ENCODE results near the gene SHLD1. TPM values are rescaled to one million over a fixed set of nuclear protein-coding genes. Genes with fewer than 3 reads are reported as not detected.

Gene SHLD1
- total RNA-seq, 5 donors from 2014 or later (not counting 1 experiment from before 2014, with no cell fraction given), result 10.0 to 15.8 (median 14.2) TPM

- 17% methylated on average over 1 of the region's 4 CpGs for whole genome bisulfite sequencing (ENCODE audit: insufficient coverage)
- Mint-ChIP-seq H3K4me1 (peaks cover 50 to 54% (median 51%) of the 10 kb centered on the region in 3 donors), H3K9me3 (peaks cover 0 to 4% (median 0%) of the 10 kb centered on the region in 3 donors), H3K27ac (peak overlapping the region; percentile 92 to 99), H3K27me3 (no peaks in the 10 kb centered on the region), H3K4me3 (peak overlapping the region; percentile 14 to 73 (median 35)), H3K36me3 (no peaks in the 10 kb centered on the region)
- POLR2A ChIA-PET, result interaction anchor here (0.5 to 1.8 kb wide), 19 partner anchors 23 to 900 kb away, joined by 3 to 14 read pairs (median 4); partner anchors contain the start of gene SHLD1 (in 1 of the 2)
- peaks cover 18 to 26% of the 10 kb centered on the region in 2 experiments for H3K4me1 ChIP-seq (ENCODE audit: control insufficient read depth in 1 of 2, extremely low read depth in 1 of 2, insufficient read depth in 2 of 2, low read length in 2 of 2)
- H3K9me3 ChIP-seq, result no peaks in the 10 kb centered on the region
- DNase-seq, result peak; percentile 30 to 95 (median 86)
- CTCF ChIA-PET, result interaction anchor here (0.6 to 1.6 kb wide), 16 partner anchors 9 to 249 kb away, joined by 3 to 11 read pairs (median 5); partner anchors contain the start of gene SHLD1 (in 1 of the 2)
- no peaks in the 10 kb centered on the region for H3K36me3 ChIP-seq (ENCODE audit: control insufficient read depth in 2 of 2, extremely low read depth in 1 of 2, insufficient read depth in 1 of 2, low read length in 1 of 2)
- peak overlapping the region; percentile 86 for H3K27ac ChIP-seq (ENCODE audit: low read length)
- no peak overlapping the region for H3K4me3 ChIP-seq (ENCODE audit: control insufficient read depth in 1 of 2, extremely low read depth in 1 of 2, low read length in 1 of 2)
- H3K27me3 ChIP-seq (replicated peaks in 1 of 2; ENCODE audit: control insufficient read depth in 2 of 2, extremely low read depth in 1 of 2, insufficient read depth in 2 of 2, low read length in 1 of 2), result no peaks in the 10 kb centered on the region
- peak; percentile 88 to 91 (median 91) for ATAC-seq (replicated peaks in 1 of 4)
These were observed 35.8 kb upstream of the SHLD1 start for GRCh38 chr20:5714261-5715041.

- DNase-seq, result peak in 3 of 35 experiments; percentile 11 to 26 (median 25)
- 80% methylated on average over 2 of the region's 5 CpGs for WGBS (ENCODE audit: insufficient coverage)
- H3K9me3 ChIP-seq, result no peaks in the 10 kb centered on the region
- peak overlapping the region; percentile 86 for H3K27ac ChIP-seq (ENCODE audit: low read length)
- H3K36me3 ChIP-seq (ENCODE audit: control insufficient read depth in 2 of 2, extremely low read depth in 1 of 2, insufficient read depth in 1 of 2, low read length in 1 of 2), result no peaks in the 10 kb centered on the region
- peaks cover 0 to 4% (median 0%) of the 10 kb centered on the region in 3 donors for H3K9me3 Mint-ChIP-seq
- H3K4me3 Mint-ChIP-seq, result peak overlapping the region in 2 of 3 donors; percentile 35 to 73
- POLR2A ChIA-PET, result interaction anchor here (0.6 to 1.8 kb wide), 15 partner anchors 22 to 901 kb away, joined by 3 to 14 read pairs (median 4); partner anchors contain the start of gene SHLD1 (in 1 of the 2)
- no peaks in the 10 kb centered on the region for H3K27me3 Mint-ChIP-seq
- H3K4me1 ChIP-seq (ENCODE audit: control insufficient read depth in 1 of 2, extremely low read depth in 1 of 2, insufficient read depth in 2 of 2, low read length in 2 of 2), result peaks cover 18 to 26% of the 10 kb centered on the region in 2 experiments
- peak in 1 of 4 experiments; percentile 4 for ATAC-seq (replicated peaks in 1 of 4)
- H3K27ac Mint-ChIP-seq, result peak overlapping the region; percentile 92 to 99
- no peak overlapping the region for H3K4me3 ChIP-seq (ENCODE audit: control insufficient read depth in 1 of 2, extremely low read depth in 1 of 2, low read length in 1 of 2)
- CTCF ChIA-PET, result interaction anchor here in 1 of 2 donors (0.9 to 1.6 kb wide), 11 partner anchors 8 to 187 kb away, joined by 3 to 11 read pairs (median 5); partner anchors contain the start of gene SHLD1
- no peaks in the 10 kb centered on the region for H3K27me3 ChIP-seq (replicated peaks in 1 of 2; ENCODE audit: control insufficient read depth in 2 of 2, extremely low read depth in 1 of 2, insufficient read depth in 2 of 2, low read length in 1 of 2)
- H3K4me1 Mint-ChIP-seq, result peaks cover 57 to 59% (median 58%) of the 10 kb centered on the region in 3 donors
- no peaks in the 10 kb centered on the region for H3K36me3 Mint-ChIP-seq
These were observed 34.9 kb upstream of the SHLD1 start for GRCh38 chr20:5715071-5715841.

GRCh38 chr20:5716953-5717352, 33.2 kb upstream of the SHLD1 start:
- Mint-ChIP-seq H3K4me3 (peak overlapping the region in 1 of 3 donors; percentile 17), H3K27ac (no peak overlapping the region), H3K9me3 (peaks cover 0 to 4% (median 0%) of the 10 kb centered on the region in 3 donors), H3K36me3 (no peaks in the 10 kb centered on the region), H3K27me3 (no peaks in the 10 kb centered on the region), H3K4me1 (peaks cover 57 to 64% (median 60%) of the 10 kb centered on the region in 3 donors)
- no peaks in the 10 kb centered on the region for H3K27me3 ChIP-seq (replicated peaks in 1 of 2; ENCODE audit: control insufficient read depth in 2 of 2, extremely low read depth in 1 of 2, insufficient read depth in 2 of 2, low read length in 1 of 2)
- H3K36me3 ChIP-seq (ENCODE audit: control insufficient read depth in 2 of 2, extremely low read depth in 1 of 2, insufficient read depth in 1 of 2, low read length in 1 of 2), result no peaks in the 10 kb centered on the region
- DNase-seq (no peak), ATAC-seq (replicated peaks in 1 of 4) (no peak)
- 100% methylated on average over 4 of the region's 4 CpGs for WGBS (ENCODE audit: insufficient coverage)
- ChIA-PET CTCF (interaction anchor here (0.8 to 1.0 kb wide), 2 partner anchors 62 to 113 kb away, joined by 3 to 5 read pairs; no protein-coding TSS in a partner anchor), POLR2A (interaction anchor here (0.5 to 0.6 kb wide), 4 partner anchors 23 to 168 kb away, joined by 3 to 4 read pairs (median 3); partner anchors contain the start of gene SHLD1 (in 1 of the 2))
- no peaks in the 10 kb centered on the region for H3K9me3 ChIP-seq
- H3K4me3 ChIP-seq (ENCODE audit: control insufficient read depth in 1 of 2, extremely low read depth in 1 of 2, low read length in 1 of 2), result no peak overlapping the region
- peaks cover 18 to 26% of the 10 kb centered on the region in 2 experiments for H3K4me1 ChIP-seq (ENCODE audit: control insufficient read depth in 1 of 2, extremely low read depth in 1 of 2, insufficient read depth in 2 of 2, low read length in 2 of 2)
- H3K27ac ChIP-seq (ENCODE audit: low read length), result no peak overlapping the region

- no peaks in the 10 kb centered on the region for H3K9me3 ChIP-seq
- H3K27ac ChIP-seq (ENCODE audit: low read length), result no peak overlapping the region
- DNase-seq, result no peak
- H3K4me3 Mint-ChIP-seq, result no peak overlapping the region
- H3K4me3 ChIP-seq (ENCODE audit: control insufficient read depth in 1 of 2, extremely low read depth in 1 of 2, low read length in 1 of 2), result no peak overlapping the region
- CTCF ChIA-PET, result no interaction called here
- no peak for ATAC-seq (replicated peaks in 1 of 4)
- peaks cover 0 to 4% (median 0%) of the 10 kb centered on the region in 3 donors for H3K9me3 Mint-ChIP-seq
- WGBS (ENCODE audit: insufficient coverage), result no CpG with 5 or more reads among the region's 1 CpG
- H3K27me3 Mint-ChIP-seq, result no peaks in the 10 kb centered on the region
- H3K36me3 Mint-ChIP-seq, result no peaks in the 10 kb centered on the region
- H3K36me3 ChIP-seq (ENCODE audit: control insufficient read depth in 2 of 2, extremely low read depth in 1 of 2, insufficient read depth in 1 of 2, low read length in 1 of 2), result no peaks in the 10 kb centered on the region
- no peaks in the 10 kb centered on the region for H3K27me3 ChIP-seq (replicated peaks in 1 of 2; ENCODE audit: control insufficient read depth in 2 of 2, extremely low read depth in 1 of 2, insufficient read depth in 2 of 2, low read length in 1 of 2)
- H3K4me1 ChIP-seq (ENCODE audit: control insufficient read depth in 1 of 2, extremely low read depth in 1 of 2, insufficient read depth in 2 of 2, low read length in 2 of 2), result peaks cover 15 to 25% of the 10 kb centered on the region in 2 experiments
- H3K4me1 Mint-ChIP-seq, result peaks cover 50 to 55% (median 52%) of the 10 kb centered on the region in 3 donors
- H3K27ac Mint-ChIP-seq, result no peak overlapping the region
- POLR2A ChIA-PET, result no interaction called here
These were observed 31.2 kb upstream of the SHLD1 start for GRCh38 chr20:5718896-5719595.

- Histone ChIP-seq H3K27me3 (replicated peaks in 1 of 2; ENCODE audit: control insufficient read depth in 2 of 2, extremely low read depth in 1 of 2, insufficient read depth in 2 of 2, low read length in 1 of 2) (no peaks in the 10 kb centered on the region), H3K9me3 (no peaks in the 10 kb centered on the region), H3K36me3 (ENCODE audit: control insufficient read depth in 2 of 2, extremely low read depth in 1 of 2, insufficient read depth in 1 of 2, low read length in 1 of 2) (no peaks in the 10 kb centered on the region), H3K4me3 (ENCODE audit: control insufficient read depth in 1 of 2, extremely low read depth in 1 of 2, low read length in 1 of 2) (no peak overlapping the region), H3K27ac (ENCODE audit: low read length) (no peak overlapping the region), H3K4me1 (ENCODE audit: control insufficient read depth in 1 of 2, extremely low read depth in 1 of 2, insufficient read depth in 2 of 2, low read length in 2 of 2) (peaks cover 12 to 20% of the 10 kb centered on the region in 2 experiments)
- DNase-seq (no peak), ATAC-seq (replicated peaks in 1 of 4) (peak in 1 of 4 experiments; percentile 45)
- 0% methylated on average over 1 of the region's 6 CpGs for WGBS (ENCODE audit: insufficient coverage)
- H3K27ac Mint-ChIP-seq, result peak overlapping the region in 1 of 2 donors; percentile 28
- no peaks in the 10 kb centered on the region for H3K27me3 Mint-ChIP-seq
- H3K36me3 Mint-ChIP-seq, result no peaks in the 10 kb centered on the region
- H3K9me3 Mint-ChIP-seq, result peaks cover 0 to under 1% (median 0%) of the 10 kb centered on the region in 3 donors
- peaks cover 46 to 51% (median 48%) of the 10 kb centered on the region in 3 donors for H3K4me1 Mint-ChIP-seq
- no peak overlapping the region for H3K4me3 Mint-ChIP-seq
- ChIA-PET POLR2A (interaction anchor here in 1 of 2 donors (0.6 kb wide), 1 partner anchor 116 kb away, joined by 3 read pairs; no protein-coding TSS in a partner anchor), CTCF (interaction anchor here in 1 of 2 donors (0.6 kb wide), 1 partner anchor 14 kb away, joined by 3 read pairs; no protein-coding TSS in a partner anchor)
These were observed 30.3 kb upstream of the SHLD1 start for GRCh38 chr20:5719861-5720403.
